ENCODE data around the gene IPO11. TPM values are rescaled to one million over a fixed set of nuclear protein-coding genes. Genes with fewer than 3 reads are reported as not detected.
"Not testable (repeated sequence)": the region's sequence is repeated elsewhere in the genome, so short reads cannot be mapped to it uniquely, and the experiment has no call there.

The IPO11 gene
- total RNA-seq, 1 experiment from 2014 or later, result 38.4 TPM

- Histone ChIP-seq H3K27ac (no peak overlapping the region), H3K27me3 (no peaks in the 10 kb centered on the region), H3K36me3 (peaks cover 5% of the 10 kb centered on the region; the same call in 1 of the 2 replicates), H3K9me3 (replicated peaks) (no peaks in the 10 kb centered on the region), H3K4me1 (0 out of 2 replicates have a peak, but pooled peaks cover under 1% of the 10 kb centered on the region), H3K4me3 (no peak overlapping the region)
- DNase-seq, result no peak
Measured at GRCh38 chr5:62600560-62601252, 188.1 kb downstream of the IPO11 start.

DNA sequence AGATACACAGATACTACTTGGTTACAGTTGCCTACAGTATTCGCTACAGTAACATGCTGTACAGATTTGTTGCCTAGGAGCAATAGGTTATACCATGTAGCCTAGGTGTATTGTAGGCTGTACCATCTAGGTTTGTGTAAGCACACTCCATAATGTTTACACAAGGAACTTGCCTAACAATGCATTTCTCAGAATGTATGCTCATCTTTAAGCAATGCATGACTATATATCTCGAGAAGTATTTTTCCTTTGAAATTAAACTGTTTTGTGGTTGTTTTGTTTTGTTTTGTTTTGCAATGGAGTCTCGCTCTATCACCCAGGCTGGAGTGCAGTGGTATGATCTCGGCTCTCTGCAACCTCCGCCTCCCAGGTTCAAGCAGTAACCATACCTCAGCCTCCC is 191.4 kb downstream of the IPO11 start:
- Histone ChIP-seq H3K36me3 (peaks cover 5% of the 10 kb centered on the region; the same call in 1 of the 2 replicates), H3K27ac (no peak overlapping the region), H3K4me1 (no peaks in the 10 kb centered on the region), H3K4me3 (no peak overlapping the region), H3K27me3 (no peaks in the 10 kb centered on the region), H3K9me3 (replicated peaks) (no peaks in the 10 kb centered on the region)
- no peak for DNase-seq

GRCh38 chr5:62605638-62606037 is 193.1 kb downstream of the IPO11 start:
- Histone ChIP-seq H3K4me3 (no peak overlapping the region), H3K27ac (no peak overlapping the region), H3K36me3 (peaks cover 5% of the 10 kb centered on the region; the same call in 1 of the 2 replicates), H3K4me1 (no peaks in the 10 kb centered on the region), H3K27me3 (no peaks in the 10 kb centered on the region), H3K9me3 (replicated peaks) (no peaks in the 10 kb centered on the region)
- no peak for DNase-seq

DNA sequence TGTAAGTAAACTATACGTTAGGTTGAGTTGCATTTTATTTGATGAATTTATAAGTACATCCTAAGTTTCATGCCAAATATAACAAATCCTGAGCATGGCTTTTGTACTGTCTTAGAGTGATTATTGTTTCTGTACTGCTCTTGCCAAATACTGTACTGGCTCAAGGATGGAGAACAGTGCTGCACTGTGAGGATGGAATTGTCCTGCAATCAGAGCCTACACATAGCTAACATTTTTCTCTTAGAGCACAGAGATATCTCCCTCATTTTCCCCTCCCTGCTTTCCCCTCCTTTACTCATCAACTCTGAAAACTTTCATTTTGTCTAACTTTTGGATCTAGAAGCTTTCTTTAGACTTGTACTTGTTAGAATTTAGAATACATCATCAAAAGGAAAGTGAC is 194.3 kb downstream of the IPO11 start:
- H3K36me3 ChIP-seq, result peaks cover 2% of the 10 kb centered on the region; the same call in 1 of the 2 replicates
- no peak for DNase-seq
- no peak overlapping the region for H3K4me3 ChIP-seq
- no peaks in the 10 kb centered on the region for H3K4me1 ChIP-seq
- no peak overlapping the region for H3K27ac ChIP-seq
- H3K9me3 ChIP-seq (replicated peaks), result no peaks in the 10 kb centered on the region
- H3K27me3 ChIP-seq, result no peaks in the 10 kb centered on the region

GRCh38 chr5:62607615-62608014 is 195.1 kb downstream of the IPO11 start:
- Histone ChIP-seq H3K4me1 (no peaks in the 10 kb centered on the region), H3K9me3 (replicated peaks) (no peaks in the 10 kb centered on the region), H3K27me3 (no peaks in the 10 kb centered on the region), H3K36me3 (peaks cover 2% of the 10 kb centered on the region; the same call in 1 of the 2 replicates), H3K4me3 (no peak overlapping the region), H3K27ac (no peak overlapping the region)
- DNase-seq, result no peak

GRCh38 chr5:62608529-62609511 is 196.3 kb downstream of the IPO11 start:
- H3K27ac ChIP-seq, result no peak overlapping the region
- DNase-seq, result no peak
- H3K9me3 ChIP-seq (replicated peaks), result no peaks in the 10 kb centered on the region
- H3K36me3 ChIP-seq, result no peaks in the 10 kb centered on the region
- H3K27me3 ChIP-seq, result no peaks in the 10 kb centered on the region
- H3K4me1 ChIP-seq, result no peaks in the 10 kb centered on the region
- no peak overlapping the region for H3K4me3 ChIP-seq

GRCh38 chr5:62614355-62614754 is 201.8 kb downstream of the IPO11 start:
- H3K4me1 ChIP-seq, result no peaks in the 10 kb centered on the region
- H3K27ac ChIP-seq, result no peak overlapping the region
- H3K27me3 ChIP-seq, result no peaks in the 10 kb centered on the region
- H3K4me3 ChIP-seq, result no peak overlapping the region
- peaks cover 3% of the 10 kb centered on the region for H3K36me3 ChIP-seq
- no peaks in the 10 kb centered on the region for H3K9me3 ChIP-seq (replicated peaks)
- no peak for DNase-seq

DNA sequence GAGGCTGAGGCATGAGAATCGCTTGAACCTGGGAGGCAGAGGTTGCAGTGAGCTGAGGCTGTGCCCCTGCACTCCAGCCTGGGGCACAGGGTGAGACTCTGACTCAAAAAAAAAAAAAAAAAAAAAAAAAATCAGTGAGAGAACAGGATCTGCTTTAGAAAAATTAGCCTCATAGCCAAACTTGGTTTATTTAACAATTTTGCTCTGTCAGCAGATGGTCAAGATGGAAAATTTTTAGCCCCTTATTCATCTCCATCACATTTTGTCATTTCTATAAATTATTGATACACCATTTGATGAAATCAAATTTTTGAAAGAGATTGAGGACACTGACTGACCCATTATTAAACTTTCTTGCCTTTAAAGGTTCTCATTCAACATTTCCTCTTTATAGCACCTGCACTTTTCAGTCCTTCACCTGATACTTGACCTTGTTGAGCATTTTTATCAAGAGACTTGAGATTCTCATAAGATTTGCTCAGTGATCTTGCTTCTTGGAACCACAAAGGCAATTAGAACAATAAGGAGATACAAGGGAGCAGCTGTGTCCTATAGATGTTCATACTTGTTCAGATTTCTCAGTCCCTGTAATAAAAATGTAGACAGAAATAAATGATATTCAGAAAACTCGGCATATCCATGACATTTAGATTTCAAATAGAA is 204.2 kb downstream of the IPO11 start:
- no peak overlapping the region for H3K4me3 ChIP-seq
- no peaks in the 10 kb centered on the region for H3K9me3 ChIP-seq (replicated peaks)
- no peaks in the 10 kb centered on the region for H3K4me1 ChIP-seq
- H3K27ac ChIP-seq, result no peak overlapping the region
- peaks cover 3% of the 10 kb centered on the region for H3K36me3 ChIP-seq
- no peak for DNase-seq
- H3K27me3 ChIP-seq, result no peaks in the 10 kb centered on the region

DNA sequence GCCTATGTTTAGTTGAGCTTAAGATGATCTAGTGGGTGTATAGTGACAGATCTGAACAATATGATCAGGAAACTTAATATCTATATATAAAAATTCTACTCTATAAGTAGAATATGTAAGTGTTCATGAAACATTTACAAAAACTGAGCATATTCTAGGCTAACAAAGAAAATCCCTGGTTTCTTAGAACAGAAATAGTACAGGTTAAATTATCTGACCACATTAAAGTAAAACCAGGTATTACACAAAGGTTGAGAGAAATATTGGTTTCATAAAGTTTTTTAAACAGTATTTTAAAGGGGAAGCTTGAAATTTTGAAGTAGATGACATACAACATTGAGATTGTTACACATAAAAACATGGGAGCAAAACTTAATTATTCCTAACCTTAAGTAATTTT is 205.4 kb downstream of the IPO11 start:
- Histone ChIP-seq H3K4me3 (no peak overlapping the region), H3K4me1 (no peaks in the 10 kb centered on the region), H3K9me3 (replicated peaks) (no peaks in the 10 kb centered on the region), H3K36me3 (peaks cover 3% of the 10 kb centered on the region), H3K27me3 (no peaks in the 10 kb centered on the region), H3K27ac (no peak overlapping the region)
- no peak for DNase-seq

DNA sequence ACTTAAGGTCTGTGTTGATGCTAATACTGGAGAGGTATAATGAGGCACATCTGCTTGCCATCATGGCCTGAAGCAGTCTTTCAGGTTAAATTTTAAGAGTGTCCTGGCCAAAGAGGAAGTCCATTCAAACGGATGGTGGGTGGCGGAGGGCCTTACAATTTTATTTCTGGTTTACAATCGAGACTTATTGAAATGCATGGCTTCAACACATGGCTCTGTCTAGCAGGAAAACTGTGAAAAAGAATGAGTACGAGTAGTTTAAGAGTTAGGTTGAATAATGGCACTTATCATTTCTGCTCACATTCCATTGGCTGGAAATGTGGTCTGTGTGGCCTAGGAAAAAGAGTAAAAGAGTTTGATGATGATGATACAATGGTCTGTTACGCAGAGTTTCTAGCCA is 208.2 kb downstream of the IPO11 start:
- Histone ChIP-seq H3K4me3 (no peak overlapping the region), H3K9me3 (replicated peaks) (no peaks in the 10 kb centered on the region), H3K27me3 (no peaks in the 10 kb centered on the region), H3K36me3 (peaks cover 2% of the 10 kb centered on the region; the same call in 1 of the 2 replicates), H3K4me1 (no peaks in the 10 kb centered on the region), H3K27ac (no peak overlapping the region)
- DNase-seq, result no peak

DNA sequence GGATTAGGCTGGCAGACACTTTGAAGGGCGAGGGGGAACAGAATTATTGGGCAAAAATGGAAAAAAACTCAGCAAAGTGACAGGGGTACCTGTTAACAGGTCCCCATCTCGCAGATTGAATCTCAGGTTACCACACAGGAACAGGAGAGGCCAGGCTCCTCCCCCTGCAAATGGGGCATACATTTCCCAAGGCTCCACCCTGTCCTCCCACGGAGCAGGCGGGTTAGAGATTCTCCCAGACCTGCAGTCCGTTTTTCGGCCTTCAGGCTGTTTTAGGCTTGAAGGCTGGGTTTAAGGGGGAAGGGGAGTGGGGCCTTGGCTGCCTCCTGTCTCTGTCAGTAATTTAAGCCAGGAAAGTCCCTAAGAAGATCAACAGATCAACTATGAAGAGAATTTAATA is 208.7 kb downstream of the IPO11 start:
- Histone ChIP-seq H3K4me1 (no peaks in the 10 kb centered on the region), H3K36me3 (peaks cover 2% of the 10 kb centered on the region; the same call in 1 of the 2 replicates), H3K4me3 (no peak overlapping the region), H3K27ac (no peak overlapping the region), H3K9me3 (replicated peaks) (no peaks in the 10 kb centered on the region), H3K27me3 (no peaks in the 10 kb centered on the region)
- no peak for DNase-seq

DNA sequence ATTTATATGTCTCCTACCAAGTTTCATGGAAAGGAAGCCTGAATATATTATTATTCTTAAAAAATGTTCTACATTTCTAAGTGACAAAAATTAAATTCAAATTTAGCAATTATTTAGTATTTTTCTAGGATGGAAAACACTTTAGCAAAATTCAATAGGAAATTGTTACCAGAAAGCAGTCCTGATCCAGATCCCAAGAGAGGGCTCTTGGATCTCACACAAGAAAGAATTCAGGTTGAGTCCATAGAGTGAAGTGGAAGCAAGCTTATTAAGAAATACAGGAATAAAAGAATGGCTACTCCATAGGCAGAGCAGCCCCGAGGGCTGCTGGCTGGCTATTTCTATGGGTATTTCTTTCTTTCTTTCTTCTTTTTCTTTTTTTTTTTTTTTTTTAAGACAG is 210.7 kb downstream of the IPO11 start:
- H3K9me3 ChIP-seq (replicated peaks), result no peaks in the 10 kb centered on the region
- H3K4me1 ChIP-seq, result no peaks in the 10 kb centered on the region
- no peak for DNase-seq
- H3K36me3 ChIP-seq, result peaks cover 2% of the 10 kb centered on the region; the same call in 1 of the 2 replicates
- no peak overlapping the region for H3K27ac ChIP-seq
- no peaks in the 10 kb centered on the region for H3K27me3 ChIP-seq
- no peak overlapping the region for H3K4me3 ChIP-seq

- peaks cover 11% of the 10 kb centered on the region for H3K36me3 ChIP-seq
Measured at GRCh38 chr5:62624436-62624835, 211.9 kb downstream of the IPO11 start.

GRCh38 chr5:62626534-62626933 is 214.0 kb downstream of the IPO11 start:
- Histone ChIP-seq H3K36me3 (peaks cover 17% of the 10 kb centered on the region), H3K27ac (no peak overlapping the region), H3K27me3 (no peaks in the 10 kb centered on the region), H3K4me1 (no peaks in the 10 kb centered on the region), H3K4me3 (no peak overlapping the region), H3K9me3 (replicated peaks) (no peaks in the 10 kb centered on the region)
- DNase-seq, result no peak

More at GRCh38 chr5:62624436-62624835, 211.9 kb downstream of the IPO11 start:
- not testable (repeated sequence) for H3K4me3 ChIP-seq; H3K4me1 ChIP-seq; H3K9me3 ChIP-seq (replicated peaks); H3K27me3 ChIP-seq; H3K27ac ChIP-seq; DNase-seq

DNA sequence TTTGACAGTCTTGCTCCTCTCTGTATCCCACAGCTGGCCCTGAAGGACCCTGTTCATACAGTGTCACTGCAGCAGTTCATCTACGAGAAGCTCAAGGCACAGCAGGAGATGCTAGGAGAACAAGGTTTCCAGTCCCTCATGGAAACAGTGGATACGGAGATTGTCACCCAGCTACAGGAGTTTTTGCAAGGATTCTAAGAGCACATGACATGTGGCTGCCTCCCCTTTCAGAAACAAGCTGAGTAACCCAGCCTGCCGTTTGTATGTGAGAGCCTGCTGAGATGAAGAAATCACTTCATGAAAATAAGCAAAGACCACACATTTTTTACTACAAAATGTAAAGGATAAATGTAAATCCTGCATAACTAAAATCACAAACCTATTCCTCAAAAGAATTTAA is 214.6 kb downstream of the IPO11 start:
- no peaks in the 10 kb centered on the region for H3K4me1 ChIP-seq
- no peak overlapping the region for H3K27ac ChIP-seq
- H3K36me3 ChIP-seq, result peaks cover 17% of the 10 kb centered on the region
- no peak overlapping the region for H3K4me3 ChIP-seq
- no peak for DNase-seq
- H3K9me3 ChIP-seq (replicated peaks), result no peaks in the 10 kb centered on the region
- no peaks in the 10 kb centered on the region for H3K27me3 ChIP-seq
